ENCODE results near the gene CNTNAP5. TPM values are rescaled to one million over a fixed set of nuclear protein-coding genes. Genes with fewer than 3 reads are reported as not detected.

Gene CNTNAP5
- total RNA-seq, 3 donors from 2014 or later, result 3.3 TPM; not detected in 2

DNA sequence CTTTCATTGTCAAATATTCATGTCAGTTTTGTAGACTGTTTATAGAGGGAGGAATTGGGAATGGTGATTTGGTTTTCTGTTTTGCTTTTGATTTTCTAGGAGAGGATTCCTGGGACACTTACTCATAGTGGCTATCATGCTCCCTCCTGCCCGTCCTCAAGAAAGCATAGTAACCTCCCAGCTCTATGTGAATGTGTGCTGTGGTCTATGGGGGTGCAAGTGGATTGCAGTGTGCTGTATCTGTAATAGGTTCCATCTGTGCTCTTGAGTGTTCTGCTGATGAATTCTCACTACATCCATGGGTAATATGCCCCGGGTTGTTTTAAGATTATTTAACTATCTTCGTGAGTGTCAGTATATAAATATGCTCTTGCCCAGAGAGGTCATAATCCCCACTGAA, 811.3 kb downstream of the CNTNAP5 start:
- DNase-seq, result no peak
- H3K9me3 ChIP-seq, result peaks cover under 1% of the 10 kb centered on the region
- TF ChIP-seq, protein P1, sequence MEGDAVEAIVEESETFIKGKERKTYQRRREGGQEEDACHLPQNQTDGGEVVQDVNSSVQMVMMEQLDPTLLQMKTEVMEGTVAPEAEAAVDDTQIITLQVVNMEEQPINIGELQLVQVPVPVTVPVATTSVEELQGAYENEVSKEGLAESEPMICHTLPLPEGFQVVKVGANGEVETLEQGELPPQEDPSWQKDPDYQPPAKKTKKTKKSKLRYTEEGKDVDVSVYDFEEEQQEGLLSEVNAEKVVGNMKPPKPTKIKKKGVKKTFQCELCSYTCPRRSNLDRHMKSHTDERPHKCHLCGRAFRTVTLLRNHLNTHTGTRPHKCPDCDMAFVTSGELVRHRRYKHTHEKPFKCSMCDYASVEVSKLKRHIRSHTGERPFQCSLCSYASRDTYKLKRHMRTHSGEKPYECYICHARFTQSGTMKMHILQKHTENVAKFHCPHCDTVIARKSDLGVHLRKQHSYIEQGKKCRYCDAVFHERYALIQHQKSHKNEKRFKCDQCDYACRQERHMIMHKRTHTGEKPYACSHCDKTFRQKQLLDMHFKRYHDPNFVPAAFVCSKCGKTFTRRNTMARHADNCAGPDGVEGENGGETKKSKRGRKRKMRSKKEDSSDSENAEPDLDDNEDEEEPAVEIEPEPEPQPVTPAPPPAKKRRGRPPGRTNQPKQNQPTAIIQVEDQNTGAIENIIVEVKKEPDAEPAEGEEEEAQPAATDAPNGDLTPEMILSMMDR (IDR thresholded peaks at IDR 0.05), result no peak
- H3K4me3 ChIP-seq, result no peak overlapping the region
- no peak for ATAC-seq
- intact Hi-C loops (cut with DNase I, micrococcal nuclease), result no loop called here
- H3K4me1 ChIP-seq (ENCODE audit: low read depth), result no peaks in the 10 kb centered on the region
- no peaks in the 10 kb centered on the region for H3K36me3 ChIP-seq (ENCODE audit: low read depth)

DNA sequence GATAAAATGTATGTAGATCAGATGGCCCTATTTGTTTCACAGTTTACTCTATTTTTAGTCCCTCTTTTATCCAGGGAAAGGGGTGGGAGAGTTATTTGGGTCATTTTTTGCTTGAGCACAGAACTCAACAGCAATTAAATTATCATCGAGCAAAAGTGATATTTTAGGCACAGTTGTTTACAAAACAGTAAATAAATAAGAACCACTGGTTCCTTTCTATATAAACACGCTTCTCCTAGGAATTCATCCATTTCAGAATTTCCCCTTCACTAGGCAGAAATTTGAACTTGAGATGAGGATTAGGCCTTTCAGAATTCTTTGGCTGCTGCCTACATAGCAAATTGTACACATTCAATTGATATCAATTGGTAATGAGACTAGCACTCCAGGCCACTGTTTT, 812.4 kb downstream of the CNTNAP5 start:
- ATAC-seq, result no peak
- intact Hi-C loops (cut with DNase I, micrococcal nuclease), result no loop called here

DNA sequence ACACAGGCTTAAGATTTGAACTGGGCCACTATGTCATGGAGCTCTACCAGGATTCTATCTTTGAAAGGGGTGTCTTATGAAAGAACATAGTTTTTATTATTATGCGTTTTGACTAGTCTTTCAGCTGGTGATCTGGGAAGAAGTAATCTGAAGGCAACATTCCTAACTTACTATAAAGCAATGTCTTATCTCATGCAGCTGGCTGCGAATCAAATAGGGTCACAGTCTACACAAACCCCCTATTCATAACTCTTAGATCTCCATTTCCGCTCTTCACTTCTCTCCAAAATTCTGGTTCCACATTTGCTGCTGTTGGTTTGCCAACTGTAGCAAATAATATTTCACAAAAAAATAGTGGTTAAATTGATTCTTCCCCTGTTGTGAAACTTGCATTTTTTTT, 813.3 kb downstream of the CNTNAP5 start:
- no peak overlapping the region for H3K4me3 ChIP-seq
- no peak for ATAC-seq
- TF ChIP-seq, protein P1 (IDR thresholded peaks at IDR 0.05), result no peak
- H3K4me1 ChIP-seq (ENCODE audit: low read depth), result no peaks in the 10 kb centered on the region
- no peaks in the 10 kb centered on the region for H3K9me3 ChIP-seq
- intact Hi-C loops (cut with DNase I, micrococcal nuclease), result no loop called here
- no peak for DNase-seq
- no peaks in the 10 kb centered on the region for H3K36me3 ChIP-seq (ENCODE audit: low read depth)

More for the DNA sequence above, 812.4 kb downstream of the CNTNAP5 start:
- Histone ChIP-seq H3K36me3 (ENCODE audit: low read depth) (no peaks in the 10 kb centered on the region), H3K4me3 (no peak overlapping the region), H3K4me1 (ENCODE audit: low read depth) (no peaks in the 10 kb centered on the region), H3K9me3 (no peaks in the 10 kb centered on the region)
- TF ChIP-seq, protein P1 (IDR thresholded peaks at IDR 0.05), result no peak
- no peak for DNase-seq

- intact Hi-C loops (cut with DNase I, micrococcal nuclease), result no loop called here
- H3K36me3 ChIP-seq (ENCODE audit: low read depth), result no peaks in the 10 kb centered on the region
- H3K9me3 ChIP-seq, result no peaks in the 10 kb centered on the region
- ATAC-seq, result no peak
- no peak for DNase-seq
- H3K4me1 ChIP-seq (ENCODE audit: low read depth), result no peaks in the 10 kb centered on the region
- no peak overlapping the region for H3K4me3 ChIP-seq
- TF ChIP-seq, protein P1 (IDR thresholded peaks at IDR 0.05), result no peak
Measured at GRCh38 chr2:124867247-124867646, 842.2 kb downstream of the CNTNAP5 start.

DNA sequence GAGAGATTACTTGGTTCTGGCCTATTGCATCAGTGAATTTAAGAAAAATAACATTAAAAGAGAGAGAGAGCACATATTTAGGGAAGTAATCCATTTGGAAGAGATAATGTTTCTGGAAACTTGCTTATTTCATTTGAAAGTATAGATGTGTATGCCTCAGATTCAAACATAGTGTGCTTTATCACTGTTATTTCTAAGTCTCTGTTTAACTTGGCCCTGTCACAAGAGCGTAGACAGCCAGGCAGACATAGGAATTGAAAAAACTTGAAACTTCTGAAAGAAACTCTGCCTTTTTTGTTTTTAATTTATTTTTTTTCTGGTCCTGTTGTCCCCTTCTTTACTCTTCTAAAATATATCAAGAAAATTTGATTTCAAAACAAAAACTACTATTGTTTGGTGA, 849.1 kb downstream of the CNTNAP5 start:
- ATAC-seq, result no peak
- Histone ChIP-seq H3K9me3 (no peaks in the 10 kb centered on the region), H3K4me1 (ENCODE audit: low read depth) (no peaks in the 10 kb centered on the region), H3K36me3 (ENCODE audit: low read depth) (no peaks in the 10 kb centered on the region), H3K4me3 (no peak overlapping the region)
- no peak for DNase-seq
- TF ChIP-seq, protein P1 (IDR thresholded peaks at IDR 0.05), result no peak
- intact Hi-C loops (cut with DNase I, micrococcal nuclease), result no loop called here

- ATAC-seq (no peak), DNase-seq (no peak)
- TF ChIP-seq, protein P1 (IDR thresholded peaks at IDR 0.05), result no peak
- intact Hi-C loops (cut with DNase I, micrococcal nuclease), result no loop called here
- H3K36me3 ChIP-seq (ENCODE audit: low read depth), result no peaks in the 10 kb centered on the region
- no peaks in the 10 kb centered on the region for H3K4me1 ChIP-seq (ENCODE audit: low read depth)
- no peak overlapping the region for H3K4me3 ChIP-seq
- no peaks in the 10 kb centered on the region for H3K9me3 ChIP-seq
Measured at GRCh38 chr2:124874676-124875075, 849.6 kb downstream of the CNTNAP5 start.
